Measurements from ENCODE around the gene FOSL2. TPM values are rescaled to one million over a fixed set of nuclear protein-coding genes. Genes with fewer than 3 reads are reported as not detected.
A peak's percentile ranks its signal among the peaks of the same experiment; 100 is the strongest.

FOSL2 gene
- total RNA-seq: 82.6 and 83.2 TPM in 2 replicates
- long read RNA-seq, partial matches to known transcripts: 0 of 48 reads
- long read RNA-seq, other reads (novel, unspliced or antisense): 48 of 48 reads

GRCh38 chr2:28392297-28393113 is at the start of gene FOSL2:
FOSL2 (plus strand) TSS chr2:28392858; CDS start chr2:28393721, 863 bp downstream.
- Mint-ChIP-seq H3K36me3 (ENCODE audit: unreplicated experiment) (peaks cover 1% of the 10 kb centered on the region), H3K9me3 (ENCODE audit: unreplicated experiment) (no peaks in the 10 kb centered on the region), H3K4me1 (ENCODE audit: unreplicated experiment) (peaks cover 26% of the 10 kb centered on the region), H3K4me3 (ENCODE audit: unreplicated experiment) (peak within 1 kb of the TSS; percentile 81), H3K27ac (ENCODE audit: unreplicated experiment) (peak within 1 kb of the TSS; percentile 98), H3K27me3 (ENCODE audit: unreplicated experiment) (no peaks in the 10 kb centered on the region)
- DNase-seq (ENCODE audit: extremely low spot score, unreplicated experiment): peak; percentile 98
- TF ChIP-seq, protein P1, sequence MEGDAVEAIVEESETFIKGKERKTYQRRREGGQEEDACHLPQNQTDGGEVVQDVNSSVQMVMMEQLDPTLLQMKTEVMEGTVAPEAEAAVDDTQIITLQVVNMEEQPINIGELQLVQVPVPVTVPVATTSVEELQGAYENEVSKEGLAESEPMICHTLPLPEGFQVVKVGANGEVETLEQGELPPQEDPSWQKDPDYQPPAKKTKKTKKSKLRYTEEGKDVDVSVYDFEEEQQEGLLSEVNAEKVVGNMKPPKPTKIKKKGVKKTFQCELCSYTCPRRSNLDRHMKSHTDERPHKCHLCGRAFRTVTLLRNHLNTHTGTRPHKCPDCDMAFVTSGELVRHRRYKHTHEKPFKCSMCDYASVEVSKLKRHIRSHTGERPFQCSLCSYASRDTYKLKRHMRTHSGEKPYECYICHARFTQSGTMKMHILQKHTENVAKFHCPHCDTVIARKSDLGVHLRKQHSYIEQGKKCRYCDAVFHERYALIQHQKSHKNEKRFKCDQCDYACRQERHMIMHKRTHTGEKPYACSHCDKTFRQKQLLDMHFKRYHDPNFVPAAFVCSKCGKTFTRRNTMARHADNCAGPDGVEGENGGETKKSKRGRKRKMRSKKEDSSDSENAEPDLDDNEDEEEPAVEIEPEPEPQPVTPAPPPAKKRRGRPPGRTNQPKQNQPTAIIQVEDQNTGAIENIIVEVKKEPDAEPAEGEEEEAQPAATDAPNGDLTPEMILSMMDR (IDR thresholded peaks at IDR 0.05): peak; percentile 6

- Mint-ChIP-seq H3K36me3 (ENCODE audit: unreplicated experiment) (no peaks in the 10 kb centered on the region), H3K9me3 (ENCODE audit: unreplicated experiment) (no peaks in the 10 kb centered on the region), H3K27me3 (ENCODE audit: unreplicated experiment) (no peaks in the 10 kb centered on the region), H3K27ac (ENCODE audit: unreplicated experiment) (peak overlapping the region; percentile 91), H3K4me3 (ENCODE audit: unreplicated experiment) (no peak overlapping the region), H3K4me1 (ENCODE audit: unreplicated experiment) (peaks cover 80% of the 10 kb centered on the region)
- TF ChIP-seq, protein P1 (IDR thresholded peaks at IDR 0.05): no peak
- DNase-seq (ENCODE audit: extremely low spot score, unreplicated experiment): no peak
These were observed 49.3 kb upstream of the FOSL2 start for GRCh38 chr2:28343184-28343942.

DNA sequence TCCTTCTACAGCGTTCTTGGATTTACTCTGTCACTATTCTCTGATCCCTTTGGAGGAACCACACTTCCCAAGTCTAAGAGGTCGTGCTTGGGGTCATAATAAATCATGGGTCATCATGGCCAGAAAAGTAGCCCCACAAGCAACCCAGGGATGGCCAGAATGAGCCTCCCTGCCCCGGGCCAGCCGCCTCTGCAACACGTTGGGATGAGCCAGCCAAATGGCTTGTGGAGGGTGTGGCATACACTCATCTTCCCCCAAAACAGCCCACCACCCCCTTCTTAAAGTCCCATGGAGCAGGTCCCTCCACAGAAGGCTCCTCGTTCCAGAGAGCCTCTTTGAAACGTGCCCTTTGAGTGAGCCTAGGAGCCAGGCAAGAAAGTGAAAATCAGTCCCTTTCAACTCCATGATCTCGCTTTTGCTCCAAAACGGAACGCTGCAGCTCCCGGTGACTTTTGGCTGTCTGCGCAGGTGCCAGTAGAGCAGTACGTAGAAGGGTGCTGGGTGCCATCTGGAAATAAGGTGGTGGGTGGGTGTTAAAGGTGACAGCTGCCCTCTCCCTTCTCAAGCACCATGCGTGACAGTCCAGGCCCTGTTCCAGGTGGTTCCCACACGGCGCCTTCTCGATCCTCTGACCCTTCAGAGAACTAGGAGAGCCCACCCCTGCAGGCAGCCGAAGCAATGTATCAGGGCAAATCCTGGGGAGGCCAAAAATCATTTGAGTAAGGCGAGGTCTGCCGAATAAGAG is 48.5 kb upstream of the FOSL2 start:
- TF ChIP-seq, protein P1 (IDR thresholded peaks at IDR 0.05): no peak
- Mint-ChIP-seq H3K36me3 (ENCODE audit: unreplicated experiment) (no peaks in the 10 kb centered on the region), H3K4me1 (ENCODE audit: unreplicated experiment) (peaks cover 72% of the 10 kb centered on the region), H3K27ac (ENCODE audit: unreplicated experiment) (peak overlapping the region; percentile 91), H3K4me3 (ENCODE audit: unreplicated experiment) (no peak overlapping the region), H3K27me3 (ENCODE audit: unreplicated experiment) (no peaks in the 10 kb centered on the region), H3K9me3 (ENCODE audit: unreplicated experiment) (no peaks in the 10 kb centered on the region)
- DNase-seq (ENCODE audit: extremely low spot score, unreplicated experiment): no peak

DNA sequence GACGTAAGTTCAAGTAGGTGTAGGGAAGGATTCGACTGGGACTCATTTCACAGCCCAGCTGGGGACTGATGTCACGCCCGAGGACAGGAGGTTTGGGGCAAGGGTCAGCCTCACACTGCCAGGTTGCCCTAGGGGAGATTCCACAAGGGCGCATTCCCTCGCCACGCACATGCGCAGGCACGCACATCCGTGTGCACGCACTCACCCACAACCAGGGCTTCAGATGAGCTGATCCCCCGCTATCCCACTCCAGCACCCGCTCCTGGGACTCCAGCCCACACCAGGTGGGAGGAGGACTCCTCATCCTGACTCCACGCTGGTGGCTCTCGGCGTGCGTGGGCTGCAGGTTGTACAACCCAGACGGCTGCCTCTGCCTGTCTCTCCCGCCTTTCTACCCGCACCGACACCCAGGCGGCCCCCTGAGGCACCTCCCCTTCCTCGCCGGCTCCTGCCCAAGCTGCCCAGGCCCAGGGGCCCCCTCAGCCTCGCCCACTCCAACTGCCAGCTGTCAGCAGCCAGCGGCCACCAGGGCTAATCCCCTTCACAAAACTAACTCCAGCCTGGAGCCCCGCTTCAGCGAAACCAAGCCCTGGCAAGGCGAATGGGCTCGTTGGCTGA is 47.8 kb upstream of the FOSL2 start:
- Mint-ChIP-seq H3K27ac (ENCODE audit: unreplicated experiment) (no peak overlapping the region), H3K27me3 (ENCODE audit: unreplicated experiment) (no peaks in the 10 kb centered on the region), H3K9me3 (ENCODE audit: unreplicated experiment) (no peaks in the 10 kb centered on the region), H3K4me1 (ENCODE audit: unreplicated experiment) (peaks cover 65% of the 10 kb centered on the region), H3K36me3 (ENCODE audit: unreplicated experiment) (no peaks in the 10 kb centered on the region), H3K4me3 (ENCODE audit: unreplicated experiment) (no peak overlapping the region)
- TF ChIP-seq, protein P1 (IDR thresholded peaks at IDR 0.05): no peak
- DNase-seq (ENCODE audit: extremely low spot score, unreplicated experiment): no peak

All from osteocyte (in vitro differentiated cells).